Stimulated activated naive CD4-positive, alpha-beta T cell treated with Interleukin-2 at 50 U/mL for 16 hours (primary cell): Measurements from ENCODE around the gene ODF2L.

Experiments
- DNase-seq: peaks from one replicate; lab custom pipeline; 2025; lab: John Stamatoyannopoulos, UW

Gene ODF2L

DNA sequence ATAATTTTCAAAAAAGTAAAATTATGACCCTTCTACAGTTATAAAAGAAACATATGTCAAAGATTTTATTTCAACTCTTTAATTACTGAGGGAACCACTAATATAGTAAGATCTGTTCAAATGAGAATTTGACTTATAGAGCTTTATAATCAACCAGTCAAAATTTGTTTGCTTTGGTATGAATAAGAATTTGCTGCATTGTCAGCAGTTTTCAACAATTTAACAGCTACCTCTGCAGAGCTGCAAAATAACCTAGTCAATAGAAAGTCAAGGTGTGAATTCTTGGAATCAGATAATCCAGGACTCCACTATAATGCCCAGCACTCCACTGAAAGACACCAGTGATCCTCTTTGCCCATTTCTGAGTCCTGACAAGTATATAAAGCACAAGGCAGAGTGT, 78.2 kb downstream of the ODF2L start:
- no peak for DNase-seq

DNA sequence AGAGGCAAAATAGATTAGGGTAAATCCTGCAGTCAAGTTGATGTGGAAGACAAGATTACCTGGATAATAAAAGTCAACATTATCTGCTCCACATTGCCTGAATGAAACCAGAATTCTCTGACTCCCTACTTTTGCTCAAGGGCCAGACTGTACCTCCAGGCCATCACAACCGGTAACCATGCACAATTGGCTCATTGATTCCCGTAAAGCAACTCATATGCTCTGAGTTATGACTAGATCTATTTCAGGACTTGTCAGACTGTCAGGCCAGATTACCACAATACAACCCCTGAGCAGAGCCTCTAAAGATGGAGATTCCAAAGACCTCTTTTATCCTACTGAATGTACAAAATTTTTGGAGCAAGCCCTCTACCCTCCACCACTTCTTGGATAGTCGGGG, 90.4 kb downstream of the ODF2L start:
- no peak for DNase-seq

DNA sequence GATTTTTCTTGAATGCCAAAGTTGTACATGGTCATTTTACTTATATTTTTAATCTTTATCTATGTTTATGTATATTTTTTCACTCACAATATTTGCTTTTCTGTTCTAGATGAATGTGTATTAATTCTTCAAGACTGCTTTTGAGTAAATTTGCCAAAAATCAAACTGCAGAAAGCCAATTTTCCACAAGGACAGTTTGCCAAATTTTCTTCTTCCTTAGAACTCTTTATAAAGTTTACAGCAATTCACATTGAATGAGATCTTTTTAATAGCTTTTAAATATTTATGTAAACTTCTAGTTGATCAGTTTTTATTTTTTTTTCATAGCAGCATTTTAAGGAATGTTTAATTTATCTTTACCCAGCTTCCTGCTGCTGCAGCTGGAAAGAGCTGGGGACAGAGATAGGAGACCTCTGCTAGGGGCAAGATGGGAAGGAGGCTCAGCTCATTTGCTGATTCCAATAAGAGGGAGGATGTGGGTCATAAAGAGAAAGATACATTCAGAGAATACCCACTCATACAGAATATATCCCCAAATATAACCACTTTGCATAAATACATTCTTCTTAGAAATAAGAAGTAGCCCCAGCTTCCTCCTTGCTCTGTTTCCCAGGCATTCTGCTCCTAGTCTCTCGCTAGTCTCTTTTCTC, 93.0 kb downstream of the ODF2L start:
- no peak for DNase-seq
